IMR-90 (cell line): ENCODE results near the gene VAV1. TPM values are rescaled to one million over a fixed set of nuclear protein-coding genes. Genes with fewer than 3 reads are reported as not detected.

Experiments
- ATAC-seq: fragments of 200-7000 bp; cut with Tn5 transposase; 2 replicates; pipeline ENCODE4 v1.9.1; 2020; ENCODE audit warnings: low read depth, mild to moderate bottlenecking, moderate library complexity
- BruUV-seq: library from RNA; stranded (reverse); fragments of 400-500 nt; replicated peaks from 2 replicates; lab custom pipeline; 2021; lab: Mats Ljungman, UMichigan
- CTCF ChIA-PET: fragments of 300-600 bp; formaldehyde crosslinking; extraction: SDS; loops from one replicate; lab custom pipeline; 2021; ENCODE audit warnings: antibody characterized with exemption; lab: Yijun Ruan, JAX
- POLR2A ChIA-PET: fragments of 300-600 bp; sonication (Branson Sonifier 250); formaldehyde crosslinking; loops from one replicate; lab custom pipeline; 2022; ENCODE audit warnings: antibody characterized with exemption; ENCODE audit not compliant: unreplicated experiment; lab: Charles Lee
- DNase-seq: peaks from one replicate; pipeline ENCODE4 v3.0.0; 2013
- H2AFZ ChIP-seq: replicated peaks from 2 replicates; pipeline ENCODE3; 2013; ENCODE audit warnings: low read length, mild to moderate bottlenecking; ENCODE audit not compliant: poor library complexity
- H2AK5ac ChIP-seq: 2 replicates; pipeline ENCODE4 v1.6.1; 2013; ENCODE audit warnings: low read depth, low read length, inconsistent platforms
- H2AK9ac ChIP-seq: replicated peaks from 2 replicates; pipeline ENCODE3; 2013; ENCODE audit warnings: mild to moderate bottlenecking, low read depth, low read length, moderate library complexity; ENCODE audit not compliant: poor library complexity
- H2BK120ac ChIP-seq: 2 replicates; pipeline ENCODE4 v1.6.1; 2013; ENCODE audit warnings: low read depth, low read length, inconsistent platforms
- H2BK15ac ChIP-seq: 3 replicates; pipeline ENCODE4 v1.6.1; 2013; ENCODE audit warnings: low read depth, low read length, inconsistent platforms
- H2BK20ac ChIP-seq: 2 replicates; pipeline ENCODE4 v1.6.1; 2013; ENCODE audit warnings: low read depth, mild to moderate bottlenecking, inconsistent platforms, low read length, moderate library complexity
- H2BK5ac ChIP-seq: 2 replicates; pipeline ENCODE4 v1.6.1; 2013; ENCODE audit warnings: mild to moderate bottlenecking, low read depth, low read length, inconsistent platforms; ENCODE audit not compliant: poor library complexity, severe bottlenecking
- H3K14ac ChIP-seq: replicated peaks from 2 replicates; pipeline ENCODE4 v1.6.1; 2013; ENCODE audit warnings: low read depth, low read length, inconsistent platforms
- H3K18ac ChIP-seq: 2 replicates; pipeline ENCODE4 v1.6.1; 2013; ENCODE audit warnings: low read depth, low read length, control low read depth
- H3K23ac ChIP-seq: 2 replicates; pipeline ENCODE4 v1.6.1; 2013; ENCODE audit warnings: low read depth, low read length, inconsistent platforms
- H3K27ac ChIP-seq: 2 replicates; pipeline ENCODE4 v1.5.1; 2013; ENCODE audit warnings: mild to moderate bottlenecking, control low read depth, low read length; ENCODE audit not compliant: insufficient read depth
- H3K27me3 ChIP-seq: 2 replicates; pipeline ENCODE4 v1.6.1; 2013; ENCODE audit warnings: low read length; ENCODE audit not compliant: control insufficient read depth, insufficient read depth
- H3K36me3 ChIP-seq: 2 replicates; pipeline ENCODE4 v1.6.1; 2013; ENCODE audit warnings: low read length, mixed read lengths; ENCODE audit not compliant: control insufficient read depth, insufficient read depth
- H3K4ac ChIP-seq: 2 replicates; pipeline ENCODE4 v1.6.1; 2013; ENCODE audit warnings: low read depth, low read length, inconsistent platforms
- H3K4me1 ChIP-seq: 2 replicates; pipeline ENCODE4 v1.6.1; 2013; ENCODE audit warnings: low read length, mixed read lengths; ENCODE audit not compliant: control insufficient read depth, insufficient read depth
- H3K4me2 ChIP-seq: 2 replicates; pipeline ENCODE4 v1.6.1; 2013; ENCODE audit warnings: low read depth, mild to moderate bottlenecking, control low read depth, low read length, moderate library complexity
- H3K4me3 ChIP-seq: 2 replicates; pipeline ENCODE4 v1.5.1; 2013; ENCODE audit warnings: low read depth, mild to moderate bottlenecking, control low read depth, low read length, moderate library complexity; ENCODE audit not compliant: insufficient read depth
- H3K56ac ChIP-seq: 2 replicates; pipeline ENCODE4 v1.6.1; 2013; ENCODE audit warnings: low read length, inconsistent platforms; ENCODE audit not compliant: insufficient read depth; ENCODE audit errors: extremely low read depth
- H3K79me1 ChIP-seq, 2 experiments: 2 replicates each; pipeline ENCODE4 v1.6.1; 2013; ENCODE audit warnings: low read length in 2 of 2, inconsistent platforms in 1 of 2, low read depth in 1 of 2
- H3K9ac ChIP-seq: 2 replicates; pipeline ENCODE4 v1.6.1; 2013; ENCODE audit warnings: low read depth, low read length, control low read depth
- H3K9me1 ChIP-seq: 2 replicates; pipeline ENCODE4 v1.6.1; 2013; ENCODE audit warnings: low read length, inconsistent platforms; ENCODE audit not compliant: insufficient read depth
- H3K9me3 ChIP-seq: 2 replicates; pipeline ENCODE4 v1.6.1; 2013; ENCODE audit warnings: low read length; ENCODE audit not compliant: control insufficient read depth, insufficient read depth
- H4K20me1 ChIP-seq: 2 replicates; pipeline ENCODE4 v1.6.1; 2013; ENCODE audit warnings: low read length, inconsistent platforms; ENCODE audit not compliant: insufficient read depth
- H4K5ac ChIP-seq: 2 replicates; pipeline ENCODE4 v1.6.1; 2013; ENCODE audit warnings: mild to moderate bottlenecking, low read depth, low read length, control low read depth
- H4K8ac ChIP-seq, 2 experiments: 2 replicates each; pipeline ENCODE4 v1.6.1; 2013; ENCODE audit warnings: low read depth in 2 of 2, low read length in 2 of 2, control low read depth in 1 of 2, inconsistent platforms in 1 of 2
- H4K91ac ChIP-seq: 2 replicates; pipeline ENCODE4 v1.6.1; 2013; ENCODE audit warnings: low read depth, low read length, inconsistent platforms; ENCODE audit not compliant: insufficient read depth
- BHLHE40 ChIP-seq: fragments of 150-350 bp; IDR thresholded peaks from 2 replicates; pipeline ENCODE4 v1.6.1; 2016; ENCODE audit warnings: mild to moderate bottlenecking, low read depth, low read length
- CEBPB ChIP-seq: IDR thresholded peaks from 2 replicates; pipeline ENCODE4 v1.6.1; 2012; ENCODE audit warnings: low read depth, low read length, improper control_type of control experiment
- CHD1 ChIP-seq: IDR thresholded peaks from 2 replicates; pipeline ENCODE4 v1.6.1; 2012; ENCODE audit warnings: low read depth, low read length, improper control_type of control experiment
- CTCF ChIP-seq: conservative IDR thresholded peaks from 2 replicates; pipeline ENCODE4 v1.5.1; 2012; ENCODE audit warnings: mild to moderate bottlenecking, low read depth, low read length, improper control_type of control experiment
- ELK1 ChIP-seq: fragments of 150-350 bp; IDR thresholded peaks from 2 replicates; pipeline ENCODE4 v1.6.1; 2016; ENCODE audit warnings: low read depth, mild to moderate bottlenecking, low read length, moderate library complexity, borderline replicate concordance
- FOS ChIP-seq: fragments of 150-350 bp; IDR thresholded peaks from 2 replicates; pipeline ENCODE4 v1.6.1; 2016; ENCODE audit warnings: low read depth, low read length
- MAFK ChIP-seq: IDR thresholded peaks from 2 replicates; pipeline ENCODE4 v1.6.1; 2012; ENCODE audit warnings: low read depth, low read length, improper control_type of control experiment
- MAZ ChIP-seq: IDR thresholded peaks from 2 replicates; pipeline ENCODE4 v1.6.1; 2012; ENCODE audit warnings: low read depth, mild to moderate bottlenecking, low read length, improper control_type of control experiment, moderate library complexity, borderline replicate concordance
- MXI1 ChIP-seq: IDR thresholded peaks from 2 replicates; pipeline ENCODE4 v1.6.1; 2012; ENCODE audit warnings: low read depth, mild to moderate bottlenecking, low read length, moderate library complexity, borderline replicate concordance
- NFE2L2 ChIP-seq: fragments of 150-350 bp; IDR thresholded peaks from 2 replicates; pipeline ENCODE4 v1.6.1; 2016; ENCODE audit warnings: low read depth, mild to moderate bottlenecking, low read length
- POLR2A ChIP-seq: IDR thresholded peaks from 2 replicates; pipeline ENCODE4 v1.6.1; 2012; ENCODE audit warnings: mild to moderate bottlenecking, low read depth, low read length
- RAD21 ChIP-seq: IDR thresholded peaks from 2 replicates; pipeline ENCODE4 v1.6.1; 2012; ENCODE audit warnings: low read length, improper control_type of control experiment
- RCOR1 ChIP-seq: IDR thresholded peaks from 2 replicates; pipeline ENCODE4 v1.6.1; 2012; ENCODE audit warnings: mild to moderate bottlenecking, low read length, improper control_type of control experiment; ENCODE audit not compliant: insufficient replicate concordance
- RFX5 ChIP-seq: IDR thresholded peaks from 2 replicates; pipeline ENCODE4 v1.8.0; 2012; ENCODE audit warnings: low read depth, mild to moderate bottlenecking, low read length, moderate library complexity
- SMC3 ChIP-seq: fragments of 150-350 bp; IDR thresholded peaks from 2 replicates; pipeline ENCODE4 v1.6.1; 2016; ENCODE audit warnings: low read depth, mild to moderate bottlenecking, antibody characterized with exemption, low read length, moderate library complexity
- USF2 ChIP-seq: fragments of 150-350 bp; IDR thresholded peaks from 2 replicates; pipeline ENCODE4 v1.6.1; 2017; ENCODE audit warnings: mild to moderate bottlenecking, antibody characterized with exemption, low read length, low read depth
- WGBS, 2 experiments: methylation state at CpG; one replicate each; pipeline versions ENCODE4 v1.1.5 to v1.1.7; 2013; ENCODE audit warnings: missing lambda C conversion rate in 2 of 2; ENCODE audit not compliant: insufficient read length in 1 of 2; ENCODE audit errors: extremely low coverage in 2 of 2; 5-methylcytosine and 5-hydroxymethylcytosine counted together
- dilution Hi-C: fragments of 300-500 bp; cut with HindIII; formaldehyde crosslinking; loops from one replicate; pipeline ENCODE4 v1.14.3; 2018; ENCODE audit warnings: low sequenced_read_pairs; ENCODE audit not compliant: unreplicated experiment
- in situ Hi-C: fragments of 300-500 bp; cut with MboI; formaldehyde crosslinking; loops from 3 replicates; pipeline ENCODE4 v1.14.3; 2019; ENCODE audit warnings: low sequenced_read_pairs, inconsistent platforms, mixed read lengths
- intact Hi-C: fragments of 100-400 bp; cut with micrococcal nuclease; formaldehyde crosslinking; loops from 2 replicates; pipeline ENCODE4 v1.10.0; 2022
- polyA plus RNA-seq, 3 experiments: library from polyadenylated mRNA; depleted of rRNA; stranded (reverse); fragments of >200 nt; gene quantifications; 2 replicates each; pipeline ENCODE4 v1.2.3, GENCODE V29; 2012; ENCODE audit warnings: low replicate concordance in 1 of 3
- total RNA-seq: library from RNA; depleted of rRNA; stranded (reverse); fragments of >200 nt; gene quantifications from 2 replicates; pipeline ENCODE4 v1.2.3, GENCODE V29; 2012

VAV1 gene
- total and polyA plus RNA-seq, 2 of the 4 experiments (the other 2 are of a cell fraction) = not detected

GRCh38 chr19:6779206-6779605, 6.7 kb downstream of the VAV1 start:
- no peak overlapping the region for H3K56ac ChIP-seq
- H4K5ac ChIP-seq = no peak overlapping the region
- no peak overlapping the region for H3K4me2 ChIP-seq
- H2AK5ac ChIP-seq = no peak overlapping the region
- no peak overlapping the region for H2BK5ac ChIP-seq
- H3K4ac ChIP-seq = no peak overlapping the region
- DNase-seq = no peak
- H3K27me3 ChIP-seq = no peaks in the 10 kb centered on the region
- no peaks in the 10 kb centered on the region for H3K9me3 ChIP-seq
- ChIA-PET CTCF (no interaction called here), POLR2A (no interaction called here)
- H3K4me3 ChIP-seq = no peak overlapping the region
- no peaks in the 10 kb centered on the region for H3K4me1 ChIP-seq
- no peak overlapping the region for H3K27ac ChIP-seq
- H3K36me3 ChIP-seq = no peaks in the 10 kb centered on the region
- no peak overlapping the region for H2AK9ac ChIP-seq
- H2BK15ac ChIP-seq = no peak overlapping the region
- H3K9me1 ChIP-seq = no peaks in the 10 kb centered on the region
- H3K14ac ChIP-seq = no peak overlapping the region
- intact Hi-C loops = no loop called here
- no peak overlapping the region for H2BK20ac ChIP-seq
- H4K20me1 ChIP-seq = no peaks in the 10 kb centered on the region
- no peaks in the 10 kb centered on the region for H3K79me1 ChIP-seq
- no peak overlapping the region for H2BK120ac ChIP-seq
- BruUV-seq = no TSS peak
- H3K23ac ChIP-seq = no peak overlapping the region
- ATAC-seq = no peak
- H3K18ac ChIP-seq = no peak overlapping the region
- H2AFZ ChIP-seq = no peak overlapping the region
- WGBS, 2 experiments = 50% methylated on average over 2 of the region's 4 CpGs; no CpG with 5 or more reads in 1 of the 2 experiments
- dilution Hi-C loops = no loop called here
- no peak overlapping the region for H4K8ac ChIP-seq
- no peak overlapping the region for H4K91ac ChIP-seq
- no peak overlapping the region for H3K9ac ChIP-seq
- TF ChIP-seq CEBPB (no peak), MAZ (no peak), MAFK (no peak), RCOR1 (no peak), NFE2L2 (no peak), CHD1 (no peak), ELK1 (no peak), SMC3 (no peak), BHLHE40 (no peak), RFX5 (no peak), MXI1 (no peak), RAD21 (no peak), FOS (no peak), POLR2A (no peak), USF2 (no peak), CTCF (no peak)
- in situ Hi-C loops = no loop called here
